Psoas muscle (tissue), 8 donors: ENCODE data around the gene KCTD5. TPM values are rescaled to one million over a fixed set of nuclear protein-coding genes. Genes with fewer than 3 reads are reported as not detected.
"Not testable (repeated sequence)": the region's sequence is repeated elsewhere in the genome, so short reads cannot be mapped to it uniquely, and the experiment has no call there.

Experiments used
- ATAC-seq, 4 donors: fragments of 200-7000 bp; cut with Tn5 transposase; one replicate each; pipeline ENCODE4 v1.9.1; 2020; ENCODE audit warnings: moderate library complexity in 3 of 4, mild to moderate bottlenecking in 2 of 4
- DNase-seq, 2 donors: peaks; one replicate each; pipeline ENCODE4 v3.0.0-alpha.2; 2020
- H3K27ac ChIP-seq: fragments of 200-600 bp; one replicate; pipeline ENCODE4 v1.8.0; 2022
- H3K27me3 ChIP-seq, 3 donors: fragments of 200-600 bp in 1 of 3; one replicate each; pipeline versions ENCODE4 v1.6.1 to v1.8.0; 2013 to 2022; ENCODE audit warnings: low read length in 2 of 3, mild to moderate bottlenecking in 2 of 3, moderate library complexity in 1 of 3; ENCODE audit not compliant: insufficient read depth in 3 of 3
- H3K36me3 ChIP-seq, 2 donors: fragments of 200-600 bp in 1 of 2; one replicate each; pipeline versions ENCODE4 v1.6.1 to v1.8.0; 2013 to 2022; ENCODE audit warnings: low read depth in 1 of 2, mild to moderate bottlenecking in 1 of 2, moderate library complexity in 1 of 2; ENCODE audit not compliant: insufficient read depth in 1 of 2
- H3K4me1 ChIP-seq: fragments of 200-600 bp; one replicate; pipeline ENCODE4 v1.8.0; 2022
- H3K4me3 ChIP-seq: fragments of 200-600 bp; one replicate; pipeline ENCODE4 v1.8.0; 2022; ENCODE audit warnings: mild to moderate bottlenecking
- H3K9me3 ChIP-seq: fragments of 200-600 bp; one replicate; pipeline ENCODE4 v1.8.0; 2022
- WGBS, 3 donors: extraction: QIAGEN DNeasy Blood & Tissue Kit; methylation state at CpG; one replicate each; pipeline versions ENCODE4 v1.1.6 to v1.1.7; 2013; 5-methylcytosine and 5-hydroxymethylcytosine counted together
- intact Hi-C, 2 donors: fragments of 100-400 bp; cut with DNase I; formaldehyde crosslinking; loops; one replicate each; pipeline versions ENCODE4 v1.11.0 to v1.14.2; 2022
- polyA plus RNA-seq, 3 donors: library from polyadenylated mRNA; stranded (reverse); fragments of 200-250 nt; gene quantifications; one replicate each; pipeline ENCODE4 v1.2.3, GENCODE V29; 2013
- total RNA-seq, 4 donors: library from RNA; stranded (reverse); fragmentation: NEBNext Ultra II Directional in 2 of 4; extraction: Animal tissue kit (Norgen Biotek cat#: 25700) in 2 of 4; gene quantifications; one replicate each; pipeline versions ENCODE4 v1.2.1 to v1.2.4, GENCODE V29; 2021 to 2023
- TF ChIP-seq, protein P1 (sequence below): fragments of 200-600 bp; IDR thresholded peaks from one replicate; pipeline ENCODE4 v1.8.0; 2022; ENCODE audit warnings: antibody characterized with exemption
- donor health status: healthy with polysubstance abuse.
- donor health status: DM: no; HTN: no; CAD: no; lungs with moderate emphysema.
- donor health status: Bipolar disorder and iron deficiency.
- donor health status: healthy.
- donor health status: DM: yes; HTN: yes; CAD: no.
- donor health status: DM: no; HTN: no; CAD: no.
- donor health status: DM: no; HTN: no; CAD: no.
- donor health status: DM: yes; HTN: yes; CAD: no.

KCTD5 gene
- total and polyA plus RNA-seq, 7 donors, result 9.1 to 65.8 (median 17.2) TPM

DNA sequence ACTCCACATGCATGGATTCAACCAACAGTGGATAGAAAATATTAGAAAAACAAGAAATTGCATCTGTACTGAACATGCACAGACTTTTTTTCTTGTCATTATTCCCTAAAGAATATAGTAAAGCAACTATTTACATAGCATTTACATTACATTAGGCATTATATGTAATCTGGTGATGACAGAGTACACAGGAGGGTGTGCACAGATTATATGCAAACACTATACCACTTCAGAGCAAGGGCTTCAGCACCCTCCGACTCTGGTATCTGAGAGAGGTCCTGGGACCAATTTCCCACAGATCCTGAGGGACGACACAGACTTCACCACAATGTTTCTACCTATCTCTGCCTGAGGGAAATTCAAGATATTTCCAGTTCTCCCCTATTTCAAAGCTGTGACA is 25.3 kb upstream of the KCTD5 start:
- ATAC-seq, result no peak

DNA sequence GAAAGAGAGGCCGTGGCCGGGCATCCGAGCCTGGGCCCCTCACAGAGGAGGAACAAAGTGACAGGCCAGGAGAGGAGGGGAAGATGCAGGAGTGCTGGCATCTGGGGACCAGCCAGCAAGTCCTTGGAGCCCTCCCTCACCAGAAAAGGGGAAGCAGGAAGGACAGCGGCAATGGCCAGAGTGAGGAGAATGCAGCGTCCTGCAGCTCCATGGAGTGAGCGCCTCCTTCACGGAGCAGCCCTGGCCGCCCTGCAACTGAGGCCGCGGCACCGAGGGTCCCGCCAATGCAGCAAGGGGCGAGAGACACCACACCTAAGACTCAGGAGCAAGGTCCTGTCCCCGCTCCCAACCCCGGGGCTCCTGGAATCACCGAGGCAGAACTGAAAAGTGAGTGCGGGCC is 24.5 kb upstream of the KCTD5 start:
- ATAC-seq, result peak in 2 of 4 donors; percentile 21 to 23
- H3K4me3 ChIP-seq, DNase-seq, H3K9me3 ChIP-seq, H3K27ac ChIP-seq, H3K27me3 ChIP-seq, intact Hi-C loops, H3K36me3 ChIP-seq, H3K4me1 ChIP-seq: not testable (repeated sequence)
- no CpG with 5 or more reads among the region's 17 CpGs for WGBS, 3 donors

More for the DNA sequence above, 25.3 kb upstream of the KCTD5 start:
- WGBS, 3 donors, result 48 to 68% (median 67%) methylated on average over 2 of the region's 2 CpGs
- Histone ChIP-seq H3K27me3 (no peaks in the 10 kb centered on the region), H3K36me3 (peaks cover 0 to under 1% of the 10 kb centered on the region in 2 donors), H3K27ac (no peak overlapping the region), H3K4me3 (no peak overlapping the region), H3K4me1 (peaks cover 5% of the 10 kb centered on the region), H3K9me3 (no peaks in the 10 kb centered on the region)
- TF ChIP-seq, protein P1, sequence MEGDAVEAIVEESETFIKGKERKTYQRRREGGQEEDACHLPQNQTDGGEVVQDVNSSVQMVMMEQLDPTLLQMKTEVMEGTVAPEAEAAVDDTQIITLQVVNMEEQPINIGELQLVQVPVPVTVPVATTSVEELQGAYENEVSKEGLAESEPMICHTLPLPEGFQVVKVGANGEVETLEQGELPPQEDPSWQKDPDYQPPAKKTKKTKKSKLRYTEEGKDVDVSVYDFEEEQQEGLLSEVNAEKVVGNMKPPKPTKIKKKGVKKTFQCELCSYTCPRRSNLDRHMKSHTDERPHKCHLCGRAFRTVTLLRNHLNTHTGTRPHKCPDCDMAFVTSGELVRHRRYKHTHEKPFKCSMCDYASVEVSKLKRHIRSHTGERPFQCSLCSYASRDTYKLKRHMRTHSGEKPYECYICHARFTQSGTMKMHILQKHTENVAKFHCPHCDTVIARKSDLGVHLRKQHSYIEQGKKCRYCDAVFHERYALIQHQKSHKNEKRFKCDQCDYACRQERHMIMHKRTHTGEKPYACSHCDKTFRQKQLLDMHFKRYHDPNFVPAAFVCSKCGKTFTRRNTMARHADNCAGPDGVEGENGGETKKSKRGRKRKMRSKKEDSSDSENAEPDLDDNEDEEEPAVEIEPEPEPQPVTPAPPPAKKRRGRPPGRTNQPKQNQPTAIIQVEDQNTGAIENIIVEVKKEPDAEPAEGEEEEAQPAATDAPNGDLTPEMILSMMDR, result no peak
- intact Hi-C loops, result no loop called here
- no peak for DNase-seq

DNA sequence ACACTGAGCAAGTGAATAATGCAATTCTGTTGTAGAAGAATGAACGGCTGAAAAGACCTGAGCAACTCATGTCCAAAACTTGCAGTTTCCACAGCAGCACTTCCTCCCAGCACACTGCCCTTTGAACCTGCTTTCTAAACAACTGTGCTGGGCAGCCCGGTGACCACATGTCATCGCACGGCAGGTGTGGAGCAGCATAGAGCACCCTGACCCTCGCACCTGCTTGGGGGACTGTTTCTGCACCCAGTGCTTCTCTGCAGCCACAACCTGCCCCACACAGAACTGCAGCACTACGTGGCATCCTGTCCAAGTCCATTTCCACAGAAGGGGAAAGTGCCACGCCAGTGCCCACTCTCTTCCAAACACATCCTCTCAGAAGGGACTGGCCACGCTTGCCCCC is 22.8 kb upstream of the KCTD5 start:
- WGBS, 3 donors, result 51 to 75% (median 56%) methylated on average over 5 to 8 of the region's 8 CpGs
- H3K27ac ChIP-seq, intact Hi-C loops, H3K4me1 ChIP-seq, DNase-seq, H3K27me3 ChIP-seq, H3K9me3 ChIP-seq, H3K4me3 ChIP-seq: not testable (repeated sequence)
- peak; percentile 47 to 54 (median 49) for ATAC-seq
- H3K36me3 ChIP-seq, result peaks cover 0 to 19% of the 10 kb centered on the region in 2 donors

DNA sequence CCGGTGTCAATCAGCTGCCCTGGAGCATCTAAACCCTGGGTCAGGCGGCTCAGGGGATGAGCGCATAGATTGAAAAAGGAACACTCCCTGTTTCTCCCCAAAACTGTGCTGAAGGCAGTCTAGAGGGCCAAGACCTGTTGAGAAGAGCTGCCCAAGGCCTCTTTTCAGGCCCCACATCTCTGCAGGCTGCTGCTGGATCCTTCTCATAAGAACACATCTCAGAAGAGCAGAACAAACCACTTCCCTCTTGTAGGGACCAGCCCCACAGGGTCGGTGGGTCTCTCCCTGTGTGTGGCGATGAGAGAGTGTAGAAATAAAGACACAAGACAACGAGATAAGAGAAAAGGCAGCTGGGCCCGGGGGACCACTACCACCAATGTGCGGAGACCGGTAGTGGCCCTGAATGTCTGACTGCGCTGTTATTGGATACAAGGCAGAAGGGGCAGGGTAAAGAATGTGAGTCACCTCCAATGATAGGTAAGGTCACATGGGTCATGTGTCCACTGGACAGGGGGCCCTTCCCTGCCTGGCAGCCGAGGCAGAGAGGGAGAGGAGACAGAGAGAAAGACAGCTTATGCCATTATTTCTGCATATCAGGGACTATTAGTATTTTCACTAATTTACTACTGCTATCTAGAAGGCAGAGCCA is 22.2 kb upstream of the KCTD5 start:
- H3K4me1 ChIP-seq, DNase-seq, intact Hi-C loops, H3K27me3 ChIP-seq, H3K27ac ChIP-seq, H3K4me3 ChIP-seq, H3K9me3 ChIP-seq: not testable (repeated sequence)
- H3K36me3 ChIP-seq, result peaks cover 0 to 19% of the 10 kb centered on the region in 2 donors
- peak in 3 of 4 donors; percentile 29 to 35 (median 31) for ATAC-seq
- 81 to 90% (median 87%) methylated on average over 10 to 11 of the region's 11 CpGs for WGBS, 3 donors

DNA sequence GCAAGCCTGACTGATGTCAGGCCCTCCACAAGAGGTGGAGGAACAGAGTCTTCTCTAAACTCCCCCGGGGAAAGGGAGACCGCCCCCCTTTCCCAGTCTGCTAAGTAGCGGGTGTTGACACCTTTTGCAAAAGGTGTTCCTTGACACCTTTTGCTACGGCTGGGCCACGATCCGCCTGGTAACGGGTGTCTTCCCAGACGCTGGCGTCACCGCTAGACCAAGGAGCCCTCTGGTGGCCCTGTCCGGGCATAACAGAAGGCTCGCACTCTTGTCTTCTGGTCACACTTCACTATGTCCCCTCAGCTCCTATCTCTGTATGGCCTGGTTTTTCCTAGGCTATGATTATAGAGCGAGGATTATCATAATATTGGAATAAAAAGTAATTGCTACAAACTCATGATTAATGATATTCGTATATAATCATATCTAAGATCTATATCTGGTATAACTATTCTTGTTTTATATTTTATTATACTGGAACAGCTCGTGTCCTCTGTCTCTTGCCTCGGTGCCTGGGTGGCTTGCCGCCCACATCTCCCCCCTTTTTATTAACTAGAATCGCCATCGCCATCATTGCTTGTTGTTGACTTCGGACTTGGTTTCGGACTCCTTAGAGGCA is 21.5 kb upstream of the KCTD5 start:
- H3K4me3 ChIP-seq, H3K4me1 ChIP-seq, H3K9me3 ChIP-seq, intact Hi-C loops, H3K27me3 ChIP-seq, H3K27ac ChIP-seq: not testable (repeated sequence)
- ATAC-seq (peak in 3 of 4 donors; percentile 49 to 63 (median 63)), DNase-seq (peak in 1 of 2 donors; percentile 34)
- TF ChIP-seq, protein P1, result peak; percentile 56
- 33 to 40% (median 33%) methylated on average over 19 to 21 of the region's 21 CpGs for WGBS, 3 donors
- peaks cover 0 to 23% of the 10 kb centered on the region in 2 donors for H3K36me3 ChIP-seq
